Esophagus muscularis mucosa (tissue), 3 donors: ENCODE measurements around the gene DLGAP4.

Source experiments
- POLR2A ChIP-seq: fragments of 450-650 bp; IDR thresholded peaks from one replicate; pipeline ENCODE4 v1.6.1; 2017; ENCODE audit warnings: antibody characterized with exemption, moderate library complexity, mild to moderate bottlenecking, low read depth
- POLR2AphosphoS5 ChIP-seq, 2 donors: sonication (generic); formaldehyde crosslinking; IDR thresholded peaks; one replicate each; pipeline ENCODE4 v1.6.1; 2017; ENCODE audit warnings: antibody characterized with exemption in 2 of 2
- TF ChIP-seq, protein P1 (sequence below), 3 experiments: fragments of 200-600 bp in 2 of 3; fragments of 450-650 bp in 1 of 3; sonication (generic) in 2 of 3; IDR thresholded peaks; one replicate each; pipeline ENCODE4 v1.5.1; 2017 to 2019; ENCODE audit warnings: antibody characterized with exemption in 3 of 3, mild to moderate bottlenecking in 2 of 3, moderate library complexity in 1 of 3

DNA sequence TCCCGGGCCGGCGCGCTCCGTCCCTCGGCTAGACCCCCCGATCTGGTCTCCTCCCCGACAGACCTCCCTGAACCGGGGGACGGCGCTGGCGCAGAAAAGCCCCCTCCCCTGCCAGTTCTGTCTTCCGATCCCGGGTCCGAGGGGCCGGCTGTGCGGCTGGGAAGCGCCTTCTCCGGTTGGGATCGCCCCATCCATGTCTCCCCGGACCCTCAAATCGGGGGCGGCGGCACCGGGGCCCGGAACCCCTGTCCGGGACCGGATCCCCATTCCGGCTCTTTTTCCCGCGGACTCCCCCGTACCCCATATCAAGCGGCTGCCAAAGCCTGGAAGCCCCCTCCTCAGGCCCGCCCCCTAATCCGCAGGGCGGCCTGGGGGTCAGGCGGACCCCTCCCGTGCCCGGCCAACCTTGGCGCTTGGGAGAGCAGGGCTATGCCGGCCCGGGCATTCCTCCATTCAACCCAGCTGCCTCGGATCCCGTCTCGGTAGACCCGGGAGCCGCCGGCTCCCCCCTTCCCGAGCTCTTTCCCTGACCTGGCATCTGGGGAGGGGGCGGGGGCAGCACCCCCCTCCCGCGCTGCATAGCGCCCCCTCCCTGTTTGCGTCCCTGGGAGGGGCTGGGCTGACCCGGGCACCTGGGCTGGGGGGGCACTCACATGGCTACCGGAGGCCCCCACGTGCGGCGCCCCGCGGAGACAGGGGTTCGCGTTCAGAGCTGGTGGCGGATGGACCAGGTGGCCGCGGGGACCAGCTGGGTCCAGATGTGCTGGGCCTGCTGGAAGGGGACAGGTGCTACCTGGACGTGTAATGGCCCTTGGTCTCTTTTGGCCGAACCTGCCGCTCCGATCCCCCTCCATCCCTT lies 643 bp downstream of the DLGAP4 start:
- TF ChIP-seq, protein P1, sequence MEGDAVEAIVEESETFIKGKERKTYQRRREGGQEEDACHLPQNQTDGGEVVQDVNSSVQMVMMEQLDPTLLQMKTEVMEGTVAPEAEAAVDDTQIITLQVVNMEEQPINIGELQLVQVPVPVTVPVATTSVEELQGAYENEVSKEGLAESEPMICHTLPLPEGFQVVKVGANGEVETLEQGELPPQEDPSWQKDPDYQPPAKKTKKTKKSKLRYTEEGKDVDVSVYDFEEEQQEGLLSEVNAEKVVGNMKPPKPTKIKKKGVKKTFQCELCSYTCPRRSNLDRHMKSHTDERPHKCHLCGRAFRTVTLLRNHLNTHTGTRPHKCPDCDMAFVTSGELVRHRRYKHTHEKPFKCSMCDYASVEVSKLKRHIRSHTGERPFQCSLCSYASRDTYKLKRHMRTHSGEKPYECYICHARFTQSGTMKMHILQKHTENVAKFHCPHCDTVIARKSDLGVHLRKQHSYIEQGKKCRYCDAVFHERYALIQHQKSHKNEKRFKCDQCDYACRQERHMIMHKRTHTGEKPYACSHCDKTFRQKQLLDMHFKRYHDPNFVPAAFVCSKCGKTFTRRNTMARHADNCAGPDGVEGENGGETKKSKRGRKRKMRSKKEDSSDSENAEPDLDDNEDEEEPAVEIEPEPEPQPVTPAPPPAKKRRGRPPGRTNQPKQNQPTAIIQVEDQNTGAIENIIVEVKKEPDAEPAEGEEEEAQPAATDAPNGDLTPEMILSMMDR (IDR thresholded peaks at IDR 0.05), result no peak
- no peak for TF ChIP-seq POLR2AphosphoS5 (IDR thresholded peaks at IDR 0.05)
- TF ChIP-seq POLR2A, result no peak
